Ovary (tissue), 9 donors: Measurements from ENCODE around the gene SPINK1. TPM values are rescaled to one million over a fixed set of nuclear protein-coding genes. Genes with fewer than 3 reads are reported as not detected.

ENCODE experiments used
- DNase-seq, 5 donors: peaks; one replicate each; pipeline ENCODE4 v3.0.0-alpha.2; 2019 to 2020
- H3K27ac ChIP-seq, 2 donors: fragments of 200-600 bp; one replicate each; pipeline versions ENCODE4 v1.5.1 to v1.8.0; 2019 to 2022
- H3K27me3 ChIP-seq: fragments of 200-600 bp; one replicate; pipeline ENCODE4 v1.8.0; 2022
- H3K36me3 ChIP-seq: fragments of 200-600 bp; sonication (generic); one replicate; pipeline ENCODE4 v1.5.1; 2019
- H3K4me1 ChIP-seq: one replicate; pipeline ENCODE4 v1.8.1; 2013; ENCODE audit warnings: mild to moderate bottlenecking, moderate library complexity; ENCODE audit not compliant: insufficient read depth
- H3K4me3 ChIP-seq: fragments of 200-600 bp; sonication (generic); one replicate; pipeline ENCODE4 v1.5.1; 2017
- H3K9me3 ChIP-seq, 2 donors: fragments of 200-600 bp in 1 of 2; sonication (generic) in 1 of 2; one replicate each; pipeline versions ENCODE4 v1.5.1 to v1.8.1; 2013 to 2019; ENCODE audit warnings: mild to moderate bottlenecking in 1 of 2, moderate library complexity in 1 of 2
- EP300 ChIP-seq: sonication (generic); formaldehyde crosslinking; IDR thresholded peaks from one replicate; pipeline ENCODE4 v1.6.1; 2017; ENCODE audit warnings: antibody characterized with exemption
- POLR2A ChIP-seq: fragments of 450-650 bp; IDR thresholded peaks from one replicate; pipeline ENCODE4 v1.6.1; 2017; ENCODE audit warnings: antibody characterized with exemption, mild to moderate bottlenecking, moderate library complexity
- WGBS, 3 donors: extraction: QIAGEN DNeasy Blood & Tissue Kit in 1 of 3; methylation state at CpG; one replicate each; pipeline versions ENCODE4 v1.1.5 to v1.1.7; 2013 to 2017; 5-methylcytosine and 5-hydroxymethylcytosine counted together
- intact Hi-C, 4 donors: fragments of 100-400 bp; cut with DNase I; formaldehyde crosslinking; loops; one replicate each; pipeline versions ENCODE4 v1.11.0 to v1.15.1; 2022 to 2023
- polyA plus RNA-seq, 2 donors: library from polyadenylated mRNA; stranded (reverse); fragments of 200-250 nt in 1 of 2; fragments of 350-450 nt in 1 of 2; fragmentation: Illumina TruSeq in 1 of 2; extraction: RNeasy Lipid Tissue Mini Kit (QIAGEN cat#74804) in 1 of 2; gene quantifications; one replicate each; pipeline ENCODE4 v1.2.3, GENCODE V29; 2013 to 2014
- total RNA-seq, 7 donors: library from RNA; depleted of rRNA in 2 of 7; stranded (reverse); fragments of >200 nt in 2 of 7; fragmentation: NEBNext Ultra II Directional in 3 of 7; extraction: Animal tissue kit (Norgen Biotek cat#: 25700) in 3 of 7; gene quantifications; one replicate each; pipeline versions ENCODE4 v1.1.0 to v1.2.4, GENCODE V29; 2016 to 2023
- TF ChIP-seq, protein P1 (sequence below), 3 donors: fragments of 450-650 bp in 2 of 3; fragments of 200-600 bp in 1 of 3; IDR thresholded peaks; one replicate each; pipeline versions ENCODE4 v1.5.1 to v1.8.0; 2016 to 2022; ENCODE audit warnings: antibody characterized with exemption in 3 of 3, mild to moderate bottlenecking in 1 of 3
- donor health status: DM: no; HTN: no; CAD: no; lungs with moderate emphysema.
- donor health status: DM: no; HTN: no; CAD: no.
- donor health status: Bipolar disorder and iron deficiency.
- donor health status: DM: yes; HTN: yes; CAD: no.
- donor health status: DM: no; HTN: no; CAD: no.
- donor health status: DM: yes; HTN: yes; CAD: no.

SPINK1 gene
- total and polyA plus RNA-seq, 9 donors, result 13.1 to 24.2 TPM; not detected in 7

DNA sequence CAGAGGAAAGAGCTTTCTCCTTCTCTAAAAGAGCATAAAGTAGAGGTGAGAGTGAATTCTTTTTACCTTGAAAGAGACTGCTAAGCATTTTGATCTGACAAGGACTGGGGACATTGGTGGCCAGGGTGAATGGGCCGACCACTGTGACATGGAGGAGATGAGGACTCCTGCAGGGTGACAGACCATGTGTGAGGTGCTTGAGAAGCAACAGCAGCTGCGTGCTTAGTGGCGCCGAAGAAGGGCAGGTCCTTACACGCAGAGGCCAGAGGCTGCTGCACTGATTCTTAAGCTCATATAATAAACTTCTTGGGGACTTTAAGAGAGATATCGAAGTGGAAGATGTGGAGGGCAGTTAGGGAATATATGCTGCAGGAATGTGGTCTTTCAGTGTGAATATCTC is 40.3 kb downstream of the SPINK1 start:
- Histone ChIP-seq H3K27ac (no peak overlapping the region), H3K4me3 (no peak overlapping the region), H3K36me3 (no peaks in the 10 kb centered on the region), H3K27me3 (no peaks in the 10 kb centered on the region), H3K4me1 (no peaks in the 10 kb centered on the region), H3K9me3 (no peaks in the 10 kb centered on the region)
- TF ChIP-seq, protein P1, sequence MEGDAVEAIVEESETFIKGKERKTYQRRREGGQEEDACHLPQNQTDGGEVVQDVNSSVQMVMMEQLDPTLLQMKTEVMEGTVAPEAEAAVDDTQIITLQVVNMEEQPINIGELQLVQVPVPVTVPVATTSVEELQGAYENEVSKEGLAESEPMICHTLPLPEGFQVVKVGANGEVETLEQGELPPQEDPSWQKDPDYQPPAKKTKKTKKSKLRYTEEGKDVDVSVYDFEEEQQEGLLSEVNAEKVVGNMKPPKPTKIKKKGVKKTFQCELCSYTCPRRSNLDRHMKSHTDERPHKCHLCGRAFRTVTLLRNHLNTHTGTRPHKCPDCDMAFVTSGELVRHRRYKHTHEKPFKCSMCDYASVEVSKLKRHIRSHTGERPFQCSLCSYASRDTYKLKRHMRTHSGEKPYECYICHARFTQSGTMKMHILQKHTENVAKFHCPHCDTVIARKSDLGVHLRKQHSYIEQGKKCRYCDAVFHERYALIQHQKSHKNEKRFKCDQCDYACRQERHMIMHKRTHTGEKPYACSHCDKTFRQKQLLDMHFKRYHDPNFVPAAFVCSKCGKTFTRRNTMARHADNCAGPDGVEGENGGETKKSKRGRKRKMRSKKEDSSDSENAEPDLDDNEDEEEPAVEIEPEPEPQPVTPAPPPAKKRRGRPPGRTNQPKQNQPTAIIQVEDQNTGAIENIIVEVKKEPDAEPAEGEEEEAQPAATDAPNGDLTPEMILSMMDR (IDR thresholded peaks at IDR 0.05), result no peak
- TF ChIP-seq POLR2A (no peak), EP300 (no peak)
- 93 to 96% (median 93%) methylated on average over 6 of the region's 6 CpGs for WGBS, 3 donors
- intact Hi-C loops, result no loop called here
- no peak for DNase-seq

- Histone ChIP-seq H3K4me1 (no peaks in the 10 kb centered on the region), H3K27ac (no peak overlapping the region), H3K9me3 (no peaks in the 10 kb centered on the region), H3K36me3 (no peaks in the 10 kb centered on the region), H3K4me3 (no peak overlapping the region), H3K27me3 (no peaks in the 10 kb centered on the region)
- WGBS, 3 donors, result 46 to 55% (median 52%) methylated on average over 2 of the region's 2 CpGs
- intact Hi-C loops, result no loop called here
- TF ChIP-seq EP300 (no peak), POLR2A (no peak)
- TF ChIP-seq, protein P1 (IDR thresholded peaks at IDR 0.05), result no peak
- DNase-seq, result no peak
Observed at GRCh38 chr5:147789820-147790219, 41.7 kb downstream of the SPINK1 start.

- no peak for TF ChIP-seq POLR2A
- no peak for TF ChIP-seq EP300
- TF ChIP-seq, protein P1 (IDR thresholded peaks at IDR 0.05), result no peak
Observed at GRCh38 chr5:147788023-147788422, 43.4 kb downstream of the SPINK1 start.

DNA sequence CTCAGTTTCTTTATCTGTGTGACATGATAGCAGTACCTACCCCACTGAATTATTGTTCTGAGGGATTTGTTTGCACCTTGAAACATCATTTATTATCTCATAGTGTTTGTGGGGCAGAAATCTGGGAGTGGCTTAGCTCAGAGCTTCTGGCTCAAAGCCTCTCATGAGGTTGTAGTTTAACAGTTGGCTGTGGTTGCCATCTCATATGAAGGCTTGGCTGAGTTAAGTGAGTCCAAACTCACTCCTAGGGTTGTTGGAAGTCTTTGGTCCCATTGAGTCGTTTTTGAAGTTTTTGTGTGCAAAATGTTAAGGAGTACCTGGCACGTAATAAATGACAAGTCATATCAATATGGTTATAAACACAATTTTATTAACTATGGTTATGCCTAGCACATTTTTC is 45.3 kb downstream of the SPINK1 start:
- intact Hi-C loops, result no loop called here
- no peak overlapping the region for H3K27ac ChIP-seq
- H3K4me1 ChIP-seq, result no peaks in the 10 kb centered on the region
- no peak overlapping the region for H3K4me3 ChIP-seq
- TF ChIP-seq POLR2A (no peak), EP300 (no peak)
- TF ChIP-seq, protein P1 (IDR thresholded peaks at IDR 0.05), result no peak
- DNase-seq, result no peak
- H3K36me3 ChIP-seq, result no peaks in the 10 kb centered on the region
- 73 to 80% (median 74%) methylated on average over 2 of the region's 2 CpGs for WGBS, 3 donors
- no peaks in the 10 kb centered on the region for H3K9me3 ChIP-seq
- no peaks in the 10 kb centered on the region for H3K27me3 ChIP-seq

More at GRCh38 chr5:147788023-147788422, 43.4 kb downstream of the SPINK1 start:
- Histone ChIP-seq H3K9me3 (no peaks in the 10 kb centered on the region), H3K27me3 (no peaks in the 10 kb centered on the region), H3K4me1 (no peaks in the 10 kb centered on the region), H3K4me3 (no peak overlapping the region), H3K36me3 (no peaks in the 10 kb centered on the region), H3K27ac (no peak overlapping the region)
- intact Hi-C loops, result no loop called here
- no peak for DNase-seq
